GM12872 (cell line): ENCODE measurements around the gene NOLC1.
A peak's percentile ranks its signal among the peaks of the same experiment; 100 is the strongest.

Experiments used
- TF ChIP-seq, protein P1 (sequence below): IDR thresholded peaks from 3 replicates; pipeline ENCODE4 v1.5.1; 2011; ENCODE audit warnings: low read depth, mild to moderate bottlenecking, low read length, moderate library complexity; ENCODE audit not compliant: insufficient read depth

Gene NOLC1

DNA sequence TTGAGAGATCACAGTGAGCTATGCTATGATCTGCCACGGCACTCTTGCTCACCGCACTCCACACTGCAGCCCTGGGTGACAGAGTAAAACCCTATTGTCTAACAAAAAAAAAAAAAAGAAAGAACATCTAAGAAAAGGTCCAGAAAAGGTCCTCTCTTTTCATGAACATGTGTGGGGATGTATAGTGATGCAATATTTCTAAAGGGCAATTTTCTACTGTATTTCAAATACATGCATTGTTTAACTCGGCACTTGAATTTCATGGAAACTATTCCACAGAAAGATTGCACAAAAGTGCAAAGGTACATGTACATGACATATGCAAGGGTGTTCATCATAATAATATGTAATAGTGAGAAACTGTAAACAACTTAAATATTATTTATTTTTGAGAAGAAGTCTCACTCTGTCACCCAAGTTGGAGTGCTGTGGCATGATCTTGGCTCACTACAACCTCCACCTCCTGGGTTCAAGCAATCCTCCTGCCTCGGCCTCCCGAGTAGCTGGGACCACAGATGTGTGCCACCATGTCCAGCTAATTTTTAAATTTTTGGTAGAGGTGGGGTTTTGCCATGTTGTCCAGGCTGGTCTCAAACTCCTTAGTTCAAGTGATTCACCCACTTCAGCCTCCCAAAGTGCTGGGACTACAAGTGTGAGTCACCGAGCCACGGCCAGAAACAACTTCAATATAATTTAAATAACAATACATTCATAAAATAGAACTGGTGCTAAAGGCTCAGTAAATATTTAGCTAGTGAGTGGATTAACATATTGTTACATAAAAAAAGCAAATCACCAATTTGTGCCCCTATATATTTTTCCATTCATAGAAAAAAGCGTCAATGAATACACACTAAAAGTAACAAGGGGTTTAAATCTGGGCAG lies 20.7 kb upstream of the NOLC1 start:
- TF ChIP-seq, protein P1, sequence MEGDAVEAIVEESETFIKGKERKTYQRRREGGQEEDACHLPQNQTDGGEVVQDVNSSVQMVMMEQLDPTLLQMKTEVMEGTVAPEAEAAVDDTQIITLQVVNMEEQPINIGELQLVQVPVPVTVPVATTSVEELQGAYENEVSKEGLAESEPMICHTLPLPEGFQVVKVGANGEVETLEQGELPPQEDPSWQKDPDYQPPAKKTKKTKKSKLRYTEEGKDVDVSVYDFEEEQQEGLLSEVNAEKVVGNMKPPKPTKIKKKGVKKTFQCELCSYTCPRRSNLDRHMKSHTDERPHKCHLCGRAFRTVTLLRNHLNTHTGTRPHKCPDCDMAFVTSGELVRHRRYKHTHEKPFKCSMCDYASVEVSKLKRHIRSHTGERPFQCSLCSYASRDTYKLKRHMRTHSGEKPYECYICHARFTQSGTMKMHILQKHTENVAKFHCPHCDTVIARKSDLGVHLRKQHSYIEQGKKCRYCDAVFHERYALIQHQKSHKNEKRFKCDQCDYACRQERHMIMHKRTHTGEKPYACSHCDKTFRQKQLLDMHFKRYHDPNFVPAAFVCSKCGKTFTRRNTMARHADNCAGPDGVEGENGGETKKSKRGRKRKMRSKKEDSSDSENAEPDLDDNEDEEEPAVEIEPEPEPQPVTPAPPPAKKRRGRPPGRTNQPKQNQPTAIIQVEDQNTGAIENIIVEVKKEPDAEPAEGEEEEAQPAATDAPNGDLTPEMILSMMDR = no peak

DNA sequence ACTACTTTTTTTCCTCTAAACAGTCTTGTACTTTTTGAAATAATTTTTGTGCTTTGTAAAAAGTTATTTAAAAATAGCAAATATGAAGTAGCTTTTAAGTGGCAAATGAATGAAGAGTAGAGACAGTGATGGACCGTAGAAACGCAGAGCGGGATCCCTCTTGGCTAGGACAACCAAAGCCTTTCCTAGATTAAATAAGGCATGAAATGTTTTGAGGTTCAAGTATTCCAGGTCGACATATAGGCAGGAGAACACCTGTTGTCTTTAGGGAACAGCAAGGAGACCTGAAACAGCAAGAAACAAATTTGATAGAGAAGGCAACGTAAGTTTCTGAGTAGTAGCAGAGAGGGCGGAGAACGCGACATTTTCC lies 20.0 kb upstream of the NOLC1 start:
- TF ChIP-seq, protein P1 = no peak

DNA sequence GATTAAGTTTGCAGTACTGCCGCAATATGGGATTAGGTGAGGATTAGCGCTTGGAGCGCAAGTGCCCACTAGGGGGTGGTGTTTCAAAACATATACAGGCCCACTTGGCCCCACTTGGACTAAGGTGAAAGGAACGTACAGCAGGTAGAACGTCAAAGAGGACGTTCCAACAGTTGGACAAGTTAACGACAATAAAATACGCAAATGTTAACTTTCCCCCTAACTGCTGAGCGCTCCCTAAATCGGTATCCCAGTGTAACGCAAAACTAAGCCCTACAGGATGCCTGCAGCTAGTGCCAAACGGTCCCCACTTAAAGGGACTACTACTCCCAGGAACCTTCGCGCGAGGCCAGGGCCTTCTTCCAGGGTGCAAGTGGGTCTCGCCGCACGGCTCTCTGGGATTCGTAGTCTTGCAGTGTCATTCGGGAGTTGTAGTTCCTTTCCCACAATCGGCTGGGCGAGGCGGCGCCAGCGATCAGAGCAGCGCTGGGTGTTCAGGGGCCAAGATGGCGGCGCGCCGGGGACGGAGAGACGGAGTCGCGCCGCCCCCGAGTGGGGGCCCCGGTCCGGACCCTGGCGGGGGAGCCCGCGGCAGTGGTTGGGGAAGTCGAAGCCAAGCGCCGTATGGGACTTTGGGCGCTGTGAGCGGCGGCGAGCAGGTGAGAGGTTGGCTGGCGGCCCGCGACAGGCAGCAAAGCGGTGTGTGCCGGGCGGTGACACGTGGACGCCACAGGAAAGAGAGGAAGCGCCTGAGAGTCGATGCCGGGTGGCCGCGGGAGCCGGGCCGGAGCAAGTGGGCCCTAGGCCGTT lies 19.4 kb upstream of the NOLC1 start, which contains the start of gene PPRC1:
PPRC1 (plus strand) TSS at position 478 of the 810 bp plus-strand sequence; CDS start at position 507, 29 bp downstream.
- TF ChIP-seq, protein P1 = peak; percentile 94

DNA sequence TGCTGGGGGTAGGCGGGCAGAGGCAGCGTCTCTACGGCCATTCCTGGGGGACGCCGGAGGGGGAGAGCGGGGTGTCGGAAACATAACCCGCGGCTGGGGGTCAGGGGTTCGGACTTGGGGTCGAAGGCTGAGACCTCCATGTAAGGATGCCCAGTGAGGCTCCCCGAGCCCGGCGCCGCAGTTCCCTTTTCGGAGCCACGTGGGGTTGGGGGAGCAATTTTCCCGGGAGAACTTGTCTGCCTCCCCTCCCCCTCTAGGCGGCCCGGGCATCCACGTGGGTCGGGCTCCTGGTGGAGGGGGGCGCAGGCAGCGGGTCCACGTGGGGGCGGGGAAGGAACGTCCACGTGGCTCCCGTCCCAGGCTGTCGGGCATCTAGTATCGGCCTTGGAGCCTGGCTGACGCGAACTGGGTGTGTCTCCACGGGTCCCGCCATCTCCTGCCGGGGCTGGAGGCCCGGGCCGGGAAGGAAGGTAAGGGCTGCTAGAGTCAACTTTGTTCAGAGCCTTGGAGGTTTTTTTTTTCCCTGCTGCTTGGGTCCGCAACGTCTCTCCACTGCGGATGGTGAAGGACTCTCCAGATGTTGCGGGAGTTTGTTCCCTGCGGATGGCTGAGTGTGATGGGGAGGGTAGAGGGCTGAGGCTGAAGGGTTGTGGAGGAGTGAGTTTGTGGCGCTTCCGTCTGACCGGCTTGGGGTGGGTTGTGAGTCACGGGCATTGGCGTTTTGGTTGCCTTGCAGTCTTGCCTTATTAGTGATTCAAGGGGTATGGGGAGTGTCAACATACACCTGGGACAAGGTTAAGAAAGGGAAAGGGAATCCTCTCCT lies 18.6 kb upstream of the NOLC1 start:
- TF ChIP-seq, protein P1 = no peak

DNA sequence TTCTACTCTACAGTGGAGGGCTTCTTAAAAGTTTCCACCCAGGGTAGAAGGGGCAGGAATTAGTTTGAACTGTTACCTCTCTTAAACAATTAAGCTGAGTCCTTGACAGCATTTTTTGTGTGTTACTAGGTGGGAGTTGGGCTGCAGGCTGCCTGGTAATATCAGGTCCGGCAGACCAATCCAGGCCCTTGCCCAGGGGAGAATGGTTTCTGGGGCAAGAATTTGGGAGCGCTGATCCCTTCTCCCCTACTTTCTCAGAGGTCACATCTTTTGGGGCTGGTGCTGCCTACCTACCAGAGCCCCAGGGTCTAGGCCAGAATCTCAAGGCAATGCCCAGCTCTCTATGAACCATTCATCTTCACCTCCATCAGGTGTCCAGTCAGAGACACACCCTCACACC lies 17.8 kb upstream of the NOLC1 start:
- TF ChIP-seq, protein P1 = no peak

DNA sequence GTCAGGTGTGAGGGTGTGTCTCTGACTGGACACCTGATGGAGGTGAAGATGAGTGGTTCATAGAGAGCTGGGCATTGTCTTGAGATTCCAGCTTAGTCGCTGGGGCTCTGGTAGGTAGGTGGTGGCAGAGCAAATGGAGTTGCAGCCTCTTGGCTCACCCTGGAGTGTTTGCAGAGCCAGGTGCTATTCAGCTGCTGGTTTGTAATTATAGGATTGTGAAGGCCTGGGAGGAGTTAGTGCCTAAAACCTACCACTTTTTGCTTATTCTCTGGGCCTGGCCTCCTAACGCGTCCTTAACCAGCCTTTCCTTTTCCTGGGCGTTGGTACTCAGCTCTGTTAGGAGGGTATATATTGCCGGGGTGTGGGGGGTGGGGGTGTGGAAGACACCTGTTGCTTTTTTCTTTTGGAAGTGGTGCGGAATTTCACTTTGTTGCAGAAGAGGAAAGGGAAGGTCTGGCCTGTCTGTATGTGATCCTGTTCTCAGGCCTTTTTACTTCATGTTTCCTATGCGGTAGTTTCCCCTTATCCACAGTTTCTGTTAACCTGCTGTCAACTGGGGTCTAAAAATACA lies 16.1 kb upstream of the NOLC1 start:
- TF ChIP-seq, protein P1 = no peak
